IMR-90 (cell line): ENCODE measurements around the gene MPC2. TPM values are rescaled to one million over a fixed set of nuclear protein-coding genes. Genes with fewer than 3 reads are reported as not detected.

Source experiments
- ATAC-seq: fragments of 200-7000 bp; cut with Tn5 transposase; 2 replicates; pipeline ENCODE4 v1.9.1; 2020; ENCODE audit warnings: low read depth, mild to moderate bottlenecking, moderate library complexity
- BruUV-seq: library from RNA; stranded (reverse); fragments of 400-500 nt; replicated peaks from 2 replicates; lab custom pipeline; 2021; lab: Mats Ljungman, UMichigan
- CTCF ChIA-PET: fragments of 300-600 bp; formaldehyde crosslinking; extraction: SDS; loops from one replicate; lab custom pipeline; 2021; ENCODE audit warnings: antibody characterized with exemption; lab: Yijun Ruan, JAX
- POLR2A ChIA-PET: fragments of 300-600 bp; sonication (Branson Sonifier 250); formaldehyde crosslinking; loops from one replicate; lab custom pipeline; 2022; ENCODE audit warnings: antibody characterized with exemption; ENCODE audit not compliant: unreplicated experiment; lab: Charles Lee
- DNase-seq: peaks from one replicate; pipeline ENCODE4 v3.0.0; 2013
- H2AFZ ChIP-seq: replicated peaks from 2 replicates; pipeline ENCODE3; 2013; ENCODE audit warnings: low read length, mild to moderate bottlenecking; ENCODE audit not compliant: poor library complexity
- H2AK5ac ChIP-seq: 2 replicates; pipeline ENCODE4 v1.6.1; 2013; ENCODE audit warnings: low read depth, low read length, inconsistent platforms
- H2AK9ac ChIP-seq: replicated peaks from 2 replicates; pipeline ENCODE3; 2013; ENCODE audit warnings: mild to moderate bottlenecking, low read depth, low read length, moderate library complexity; ENCODE audit not compliant: poor library complexity
- H2BK120ac ChIP-seq: 2 replicates; pipeline ENCODE4 v1.6.1; 2013; ENCODE audit warnings: low read depth, low read length, inconsistent platforms
- H2BK15ac ChIP-seq: 3 replicates; pipeline ENCODE4 v1.6.1; 2013; ENCODE audit warnings: low read depth, low read length, inconsistent platforms
- H2BK20ac ChIP-seq: 2 replicates; pipeline ENCODE4 v1.6.1; 2013; ENCODE audit warnings: low read depth, mild to moderate bottlenecking, inconsistent platforms, low read length, moderate library complexity
- H2BK5ac ChIP-seq: 2 replicates; pipeline ENCODE4 v1.6.1; 2013; ENCODE audit warnings: mild to moderate bottlenecking, low read depth, low read length, inconsistent platforms; ENCODE audit not compliant: poor library complexity, severe bottlenecking
- H3K14ac ChIP-seq: replicated peaks from 2 replicates; pipeline ENCODE4 v1.6.1; 2013; ENCODE audit warnings: low read depth, low read length, inconsistent platforms
- H3K18ac ChIP-seq: 2 replicates; pipeline ENCODE4 v1.6.1; 2013; ENCODE audit warnings: low read depth, low read length, control low read depth
- H3K23ac ChIP-seq: 2 replicates; pipeline ENCODE4 v1.6.1; 2013; ENCODE audit warnings: low read depth, low read length, inconsistent platforms
- H3K27ac ChIP-seq: 2 replicates; pipeline ENCODE4 v1.5.1; 2013; ENCODE audit warnings: mild to moderate bottlenecking, control low read depth, low read length; ENCODE audit not compliant: insufficient read depth
- H3K27me3 ChIP-seq: 2 replicates; pipeline ENCODE4 v1.6.1; 2013; ENCODE audit warnings: low read length; ENCODE audit not compliant: control insufficient read depth, insufficient read depth
- H3K36me3 ChIP-seq: 2 replicates; pipeline ENCODE4 v1.6.1; 2013; ENCODE audit warnings: low read length, mixed read lengths; ENCODE audit not compliant: control insufficient read depth, insufficient read depth
- H3K4ac ChIP-seq: 2 replicates; pipeline ENCODE4 v1.6.1; 2013; ENCODE audit warnings: low read depth, low read length, inconsistent platforms
- H3K4me1 ChIP-seq: 2 replicates; pipeline ENCODE4 v1.6.1; 2013; ENCODE audit warnings: low read length, mixed read lengths; ENCODE audit not compliant: control insufficient read depth, insufficient read depth
- H3K4me2 ChIP-seq: 2 replicates; pipeline ENCODE4 v1.6.1; 2013; ENCODE audit warnings: low read depth, mild to moderate bottlenecking, control low read depth, low read length, moderate library complexity
- H3K4me3 ChIP-seq: 2 replicates; pipeline ENCODE4 v1.5.1; 2013; ENCODE audit warnings: low read depth, mild to moderate bottlenecking, control low read depth, low read length, moderate library complexity; ENCODE audit not compliant: insufficient read depth
- H3K56ac ChIP-seq: 2 replicates; pipeline ENCODE4 v1.6.1; 2013; ENCODE audit warnings: low read length, inconsistent platforms; ENCODE audit not compliant: insufficient read depth; ENCODE audit errors: extremely low read depth
- H3K79me1 ChIP-seq, 2 experiments: 2 replicates each; pipeline ENCODE4 v1.6.1; 2013; ENCODE audit warnings: low read length in 2 of 2, inconsistent platforms in 1 of 2, low read depth in 1 of 2
- H3K9ac ChIP-seq: 2 replicates; pipeline ENCODE4 v1.6.1; 2013; ENCODE audit warnings: low read depth, low read length, control low read depth
- H3K9me1 ChIP-seq: 2 replicates; pipeline ENCODE4 v1.6.1; 2013; ENCODE audit warnings: low read length, inconsistent platforms; ENCODE audit not compliant: insufficient read depth
- H3K9me3 ChIP-seq: 2 replicates; pipeline ENCODE4 v1.6.1; 2013; ENCODE audit warnings: low read length; ENCODE audit not compliant: control insufficient read depth, insufficient read depth
- H4K20me1 ChIP-seq: 2 replicates; pipeline ENCODE4 v1.6.1; 2013; ENCODE audit warnings: low read length, inconsistent platforms; ENCODE audit not compliant: insufficient read depth
- H4K5ac ChIP-seq: 2 replicates; pipeline ENCODE4 v1.6.1; 2013; ENCODE audit warnings: mild to moderate bottlenecking, low read depth, low read length, control low read depth
- H4K8ac ChIP-seq, 2 experiments: 2 replicates each; pipeline ENCODE4 v1.6.1; 2013; ENCODE audit warnings: low read depth in 2 of 2, low read length in 2 of 2, control low read depth in 1 of 2, inconsistent platforms in 1 of 2
- H4K91ac ChIP-seq: 2 replicates; pipeline ENCODE4 v1.6.1; 2013; ENCODE audit warnings: low read depth, low read length, inconsistent platforms; ENCODE audit not compliant: insufficient read depth
- MXI1 ChIP-seq: IDR thresholded peaks from 2 replicates; pipeline ENCODE4 v1.6.1; 2012; ENCODE audit warnings: low read depth, mild to moderate bottlenecking, low read length, moderate library complexity, borderline replicate concordance
- NFE2L2 ChIP-seq: fragments of 150-350 bp; IDR thresholded peaks from 2 replicates; pipeline ENCODE4 v1.6.1; 2016; ENCODE audit warnings: low read depth, mild to moderate bottlenecking, low read length
- WGBS, 2 experiments: methylation state at CpG; one replicate each; pipeline versions ENCODE4 v1.1.5 to v1.1.7; 2013; ENCODE audit warnings: missing lambda C conversion rate in 2 of 2; ENCODE audit not compliant: insufficient read length in 1 of 2; ENCODE audit errors: extremely low coverage in 2 of 2; 5-methylcytosine and 5-hydroxymethylcytosine counted together
- dilution Hi-C: fragments of 300-500 bp; cut with HindIII; formaldehyde crosslinking; loops from one replicate; pipeline ENCODE4 v1.14.3; 2018; ENCODE audit warnings: low sequenced_read_pairs; ENCODE audit not compliant: unreplicated experiment
- in situ Hi-C: fragments of 300-500 bp; cut with MboI; formaldehyde crosslinking; loops from 3 replicates; pipeline ENCODE4 v1.14.3; 2019; ENCODE audit warnings: low sequenced_read_pairs, inconsistent platforms, mixed read lengths
- intact Hi-C: fragments of 100-400 bp; cut with micrococcal nuclease; formaldehyde crosslinking; loops from 2 replicates; pipeline ENCODE4 v1.10.0; 2022
- polyA plus RNA-seq, 3 experiments: library from polyadenylated mRNA; depleted of rRNA; stranded (reverse); fragments of >200 nt; gene quantifications; 2 replicates each; pipeline ENCODE4 v1.2.3, GENCODE V29; 2012; ENCODE audit warnings: low replicate concordance in 1 of 3
- total RNA-seq: library from RNA; depleted of rRNA; stranded (reverse); fragments of >200 nt; gene quantifications from 2 replicates; pipeline ENCODE4 v1.2.3, GENCODE V29; 2012

Gene MPC2
- total and polyA plus RNA-seq, 2 of the 4 experiments (the other 2 are of a cell fraction) = 35.0 to 42.9 TPM

DNA sequence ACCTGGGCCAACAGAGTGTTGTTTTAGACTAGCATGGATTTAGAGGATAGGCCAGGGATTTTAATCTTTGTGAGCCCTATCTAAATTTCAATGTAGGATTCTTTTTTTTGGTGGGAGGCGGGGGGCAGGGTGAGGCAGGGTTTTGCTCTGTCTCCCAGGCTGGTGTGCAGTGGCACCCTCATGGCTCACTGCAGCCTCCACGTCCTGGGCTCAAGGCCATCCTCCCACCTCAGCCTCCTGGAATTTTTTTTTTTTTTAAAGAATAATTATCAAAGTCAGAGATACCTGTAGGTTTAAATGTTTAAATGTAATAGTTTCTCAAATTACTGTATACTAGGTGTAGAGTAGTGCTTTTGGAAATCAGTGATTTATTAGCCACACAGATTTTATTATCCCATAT is 3.4 kb upstream of the MPC2 start:
- Histone ChIP-seq H4K20me1 (peaks cover 43% of the 10 kb centered on the region), H2BK20ac (no peak overlapping the region), H3K4me2 (no peak overlapping the region), H3K27me3 (no peaks in the 10 kb centered on the region), H4K91ac (no peak overlapping the region), H3K4me3 (no peak overlapping the region), H2BK15ac (no peak overlapping the region), H2BK5ac (no peak overlapping the region), H3K9me3 (no peaks in the 10 kb centered on the region), H3K9me1 (no peaks in the 10 kb centered on the region), H3K14ac (no peak overlapping the region), H3K23ac (no peak overlapping the region), H3K18ac (no peak overlapping the region), H3K36me3 (peaks cover 3% of the 10 kb centered on the region; the same call in 1 of the 2 replicates), H4K8ac (no peak overlapping the region), H3K4ac (no peak overlapping the region), H3K79me1 (peaks cover 3 to 25% of the 10 kb centered on the region in 2 experiments), H2AFZ (no peak overlapping the region), H3K4me1 (no peaks in the 10 kb centered on the region), H2BK120ac (no peak overlapping the region), H4K5ac (no peak overlapping the region), H2AK5ac (no peak overlapping the region), H3K9ac (no peak overlapping the region), H2AK9ac (no peak overlapping the region), H3K27ac (no peak overlapping the region), H3K56ac (no peak overlapping the region)
- ATAC-seq = no peak
- DNase-seq = no peak
- intact Hi-C loops = no loop called here
- ChIA-PET POLR2A (no interaction called here), CTCF (no interaction called here)
- in situ Hi-C loops = no loop called here
- no TSS peak for BruUV-seq
- WGBS, 2 experiments = no CpG with 5 or more reads among the region's 2 CpGs
- no peak for TF ChIP-seq MXI1
- TF ChIP-seq NFE2L2 = no peak
- dilution Hi-C loops = no loop called here
